HCT116 (cell line): Measurements from ENCODE around the gene PAH. TPM values are rescaled to one million over a fixed set of nuclear protein-coding genes. Genes with fewer than 3 reads are reported as not detected.

Source experiments
- ATAC-seq: fragments of 200-7000 bp; cut with Tn5 transposase; 2 replicates; pipeline ENCODE4 v1.9.1; 2020; ENCODE audit warnings: mild to moderate bottlenecking, moderate library complexity
- BruUV-seq: library from RNA; stranded (reverse); fragments of 400-500 nt; replicated peaks from 2 replicates; lab custom pipeline; 2021; lab: Mats Ljungman, UMichigan
- CTCF ChIA-PET: fragments of 300-600 bp; sonication (Branson Sonifier 250); formaldehyde crosslinking; loops from one replicate; lab custom pipeline; 2021; ENCODE audit warnings: antibody characterized with exemption; lab: Charles Lee
- POLR2A ChIA-PET: fragments of 300-600, 350-600 bp; sonication (Branson Sonifier 250); formaldehyde crosslinking; loops from one replicate; lab custom pipeline; 2021; ENCODE audit warnings: antibody characterized with exemption; lab: Charles Lee
- RAD21 ChIA-PET, 2 experiments: fragments of 300-600 bp; sonication (Branson Sonifier 250); formaldehyde crosslinking; loops; one replicate each; lab custom pipeline; 2023; ENCODE audit warnings: low total read pairs in 2 of 2; ENCODE audit not compliant: uncharacterized antibody in 2 of 2, unreplicated experiment in 2 of 2, low non-redundant PET in 1 of 2; lab: Charles Lee
- DNase-seq: peaks from one replicate; pipeline ENCODE4 v3.0.0-alpha.2; 2010; ENCODE audit warnings: low read depth, low spot score
- H2AFZ ChIP-seq: fragments of 200-600 bp; shearing (Covaris generic), sonication (generic); 2 replicates; pipeline ENCODE4 v1.6.1; 2017; ENCODE audit warnings: low read depth, mixed run types, mixed read lengths, antibody characterized with exemption, low read length; ENCODE audit not compliant: poor library complexity, severe bottlenecking
- H3K27ac ChIP-seq: 2 replicates; pipeline ENCODE4 v1.5.1; 2012; ENCODE audit warnings: low read depth, low read length
- H3K27me3 ChIP-seq: fragments of 200-600 bp; sonication (generic); 2 replicates; pipeline ENCODE4 v1.6.1; 2016; ENCODE audit warnings: mixed run types, low read length, mixed read lengths; ENCODE audit not compliant: insufficient read depth
- H3K36me3 ChIP-seq, 2 experiments: fragments of 200-500 bp in 1 of 2; fragments of 200-600 bp in 1 of 2; sonication (Bioruptor generic) in 1 of 2; sonication (generic) in 1 of 2; 2 replicates each; pipeline versions ENCODE4 v1.5.1 to v1.6.1; 2014 to 2016; ENCODE audit warnings: low read length in 2 of 2, inconsistent platforms in 1 of 2, mixed read lengths in 1 of 2, mixed run types in 1 of 2; ENCODE audit not compliant: insufficient read depth in 2 of 2, control insufficient read depth in 1 of 2
- H3K4me1 ChIP-seq, 2 experiments: fragments of 200-600 bp in 1 of 2; sonication (generic) in 1 of 2; 2 replicates each; pipeline versions ENCODE4 v1.5.1 to v1.6.1; 2012 to 2017; ENCODE audit warnings: low read length in 2 of 2, inconsistent platforms in 1 of 2, mild to moderate bottlenecking in 1 of 2, mixed read lengths in 1 of 2, mixed run types in 1 of 2, moderate library complexity in 1 of 2; ENCODE audit not compliant: insufficient read depth in 2 of 2, control insufficient read depth in 1 of 2
- H3K4me2 ChIP-seq: fragments of 200-600 bp; sonication (generic); 2 replicates; pipeline ENCODE4 v1.6.1; 2017; ENCODE audit warnings: mixed run types, low read length, mixed read lengths
- H3K4me3 ChIP-seq, 2 experiments: fragments of 200-600 bp in 1 of 2; sonication (generic) in 1 of 2; replicated peaks in 1 of 2; 2 replicates each; pipeline ENCODE4 v1.5.1; 2011 to 2016; ENCODE audit warnings: low read length in 2 of 2, control low read depth in 1 of 2, low read depth in 1 of 2, mild to moderate bottlenecking in 1 of 2, mixed read lengths in 1 of 2, mixed run types in 1 of 2
- H3K79me2 ChIP-seq: fragments of 200-600 bp; sonication (generic); 2 replicates; pipeline ENCODE4 v1.6.1; 2017; ENCODE audit warnings: mild to moderate bottlenecking, mixed run types, low read length, moderate library complexity, mixed read lengths; ENCODE audit not compliant: insufficient read depth
- H3K9ac ChIP-seq: fragments of 200-600 bp; sonication (generic); 2 replicates; pipeline ENCODE4 v1.6.1; 2016; ENCODE audit warnings: low read length, mixed read lengths
- H3K9me2 ChIP-seq: fragments of 200-600 bp; sonication (generic), shearing (Covaris generic); 2 replicates; pipeline ENCODE4 v1.6.1; 2017; ENCODE audit warnings: mixed run types, mild to moderate bottlenecking, moderate library complexity; ENCODE audit not compliant: insufficient read depth
- H3K9me3 ChIP-seq, 2 experiments: fragments of 200-500 bp in 1 of 2; fragments of 200-600 bp in 1 of 2; sonication (Bioruptor generic) in 1 of 2; sonication (generic) in 1 of 2; 2 replicates each; pipeline ENCODE4 v1.6.1; 2014 to 2017; ENCODE audit warnings: low read length in 2 of 2, mixed read lengths in 2 of 2, inconsistent platforms in 1 of 2, low read depth in 1 of 2, mild to moderate bottlenecking in 1 of 2, mixed run types in 1 of 2, moderate library complexity in 1 of 2; ENCODE audit not compliant: control insufficient read depth in 1 of 2, insufficient read depth in 1 of 2
- H4K20me1 ChIP-seq: fragments of 200-600 bp; sonication (generic), shearing (Covaris generic); 2 replicates; pipeline ENCODE4 v1.6.1; 2017; ENCODE audit warnings: mixed run types, mild to moderate bottlenecking, moderate library complexity; ENCODE audit not compliant: insufficient read depth
- EZH2 ChIP-seq: fragments of 200-600 bp; sonication (generic); IDR thresholded peaks from 2 replicates; pipeline ENCODE4 v1.6.1; 2017; ENCODE audit warnings: antibody characterized with exemption, mixed run types
- EZH2phosphoT487 ChIP-seq: fragments of 200-600 bp; IDR thresholded peaks from 2 replicates; pipeline ENCODE4 v1.6.1; 2018; ENCODE audit warnings: antibody characterized with exemption, borderline replicate concordance
- POLR2AphosphoS5 ChIP-seq: IDR thresholded peaks from 2 replicates; pipeline ENCODE4 v1.6.1; 2011; ENCODE audit warnings: mild to moderate bottlenecking, low read depth, low read length, moderate library complexity
- RAD21 ChIP-seq: IDR thresholded peaks from 2 replicates; pipeline ENCODE4 v1.6.1; 2012; ENCODE audit warnings: low read depth, mild to moderate bottlenecking
- SIN3A ChIP-seq: IDR thresholded peaks from 2 replicates; pipeline ENCODE4 v1.6.1; 2012; ENCODE audit warnings: low read depth
- TCF7L2 ChIP-seq: IDR thresholded peaks from 2 replicates; pipeline ENCODE4 v1.7.0; 2011; ENCODE audit warnings: borderline replicate concordance, inconsistent platforms; ENCODE audit not compliant: insufficient read depth, insufficient read length; ENCODE audit errors: extremely low read depth
- YY1 ChIP-seq: IDR thresholded peaks from 2 replicates; pipeline ENCODE4 v1.6.1; 2011; ENCODE audit warnings: low read length, low read depth, moderate library complexity, mild to moderate bottlenecking; ENCODE audit not compliant: insufficient replicate concordance; ENCODE audit errors: extremely low read depth
- ZBTB33 ChIP-seq: IDR thresholded peaks from 2 replicates; pipeline ENCODE4 v1.6.1; 2011; ENCODE audit warnings: mild to moderate bottlenecking, low read length, moderate library complexity; ENCODE audit not compliant: insufficient replicate concordance; ENCODE audit errors: extremely low read depth
- intact Hi-C: fragments of 100-400 bp; cut with micrococcal nuclease; formaldehyde crosslinking; loops from 2 replicates; pipeline ENCODE4 v1.10.0; 2022
- total RNA-seq: library from RNA; stranded (reverse); gene quantifications from one replicate; pipeline ENCODE4 v1.2.1, GENCODE V29; 2021; ENCODE audit not compliant: unreplicated experiment
- TF ChIP-seq, protein P1 (sequence below), 3 experiments: fragments of 200-600 bp in 1 of 3; sonication (generic) in 1 of 3; IDR thresholded peaks in 2 of 3; conservative IDR thresholded peaks in 1 of 3; 2 replicates each; pipeline ENCODE4 v1.5.1; 2012 to 2017; ENCODE audit warnings: low read depth in 2 of 3, low read length in 2 of 3, antibody characterized with exemption in 1 of 3, borderline replicate concordance in 1 of 3, control low read depth in 1 of 3, mild to moderate bottlenecking in 1 of 3, mixed read lengths in 1 of 3, mixed run types in 1 of 3, moderate library complexity in 1 of 3; ENCODE audit not compliant: insufficient read depth in 1 of 3

Gene PAH
- total RNA-seq, 1 experiment from 2014 or later, result 2.8 TPM

DNA sequence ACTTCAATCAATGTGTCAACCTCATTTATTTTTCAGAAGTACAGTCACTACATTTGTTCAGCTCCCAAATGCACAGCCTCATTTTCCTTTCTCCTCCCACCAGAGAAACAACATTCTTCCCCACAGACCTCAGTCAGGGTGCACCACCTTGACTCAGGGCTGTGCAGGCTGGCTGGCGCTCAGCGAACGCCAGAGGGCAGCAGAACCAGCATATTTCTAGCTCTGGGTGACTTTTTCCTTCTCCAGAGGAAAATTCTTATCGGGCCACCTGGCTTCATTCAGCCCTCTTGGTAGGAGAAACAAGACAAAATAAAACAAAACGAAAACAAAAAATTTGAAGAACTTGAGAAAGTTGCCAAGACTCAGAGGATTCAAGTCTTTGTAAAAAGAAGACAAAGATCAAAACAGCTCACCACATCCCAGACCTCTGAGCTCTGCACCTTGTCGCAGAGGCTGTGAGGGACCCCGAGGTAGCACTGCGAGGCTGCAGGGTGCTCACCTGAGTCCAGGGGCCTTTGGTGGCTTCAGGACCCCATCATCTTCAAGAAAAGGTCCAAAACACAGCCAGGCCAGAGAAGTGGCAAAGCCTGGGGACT lies 33.7 kb downstream of the PAH start:
- ATAC-seq (peak; percentile 81), DNase-seq (peak; percentile 10)
- no peaks in the 10 kb centered on the region for H4K20me1 ChIP-seq
- no peaks in the 10 kb centered on the region for H3K36me3 ChIP-seq
- H3K79me2 ChIP-seq, result no peaks in the 10 kb centered on the region
- H3K27ac ChIP-seq, result no peak overlapping the region
- no peak overlapping the region for H3K4me3 ChIP-seq
- ChIA-PET CTCF (interaction anchor here (0.8 to 1.9 kb wide), 13 partner anchors 9 to 749 kb away, joined by 3 to 24 read pairs (median 4); no protein-coding TSS in a partner anchor), POLR2A (interaction anchor here (0.8 kb wide), 1 partner anchor 56 kb away, joined by 3 read pairs; no protein-coding TSS in a partner anchor)
- H3K9me2 ChIP-seq, result no peaks in the 10 kb centered on the region
- no peak overlapping the region for H3K4me2 ChIP-seq
- no peaks in the 10 kb centered on the region for H3K9me3 ChIP-seq
- H3K27me3 ChIP-seq, result peaks cover 25% of the 10 kb centered on the region; the same call in 1 of the 2 replicates
- no peak overlapping the region for H2AFZ ChIP-seq
- 0 out of 4 replicates have a peak, but pooled peaks cover 0 to 3% of the 10 kb centered on the region in 2 experiments for H3K4me1 ChIP-seq
- BruUV-seq, result no TSS peak
- intact Hi-C loops, result loop anchor here (1.0 kb wide), 2 partner anchors 57 to 665 kb away; no protein-coding TSS in a partner anchor
- TF ChIP-seq, protein P1, sequence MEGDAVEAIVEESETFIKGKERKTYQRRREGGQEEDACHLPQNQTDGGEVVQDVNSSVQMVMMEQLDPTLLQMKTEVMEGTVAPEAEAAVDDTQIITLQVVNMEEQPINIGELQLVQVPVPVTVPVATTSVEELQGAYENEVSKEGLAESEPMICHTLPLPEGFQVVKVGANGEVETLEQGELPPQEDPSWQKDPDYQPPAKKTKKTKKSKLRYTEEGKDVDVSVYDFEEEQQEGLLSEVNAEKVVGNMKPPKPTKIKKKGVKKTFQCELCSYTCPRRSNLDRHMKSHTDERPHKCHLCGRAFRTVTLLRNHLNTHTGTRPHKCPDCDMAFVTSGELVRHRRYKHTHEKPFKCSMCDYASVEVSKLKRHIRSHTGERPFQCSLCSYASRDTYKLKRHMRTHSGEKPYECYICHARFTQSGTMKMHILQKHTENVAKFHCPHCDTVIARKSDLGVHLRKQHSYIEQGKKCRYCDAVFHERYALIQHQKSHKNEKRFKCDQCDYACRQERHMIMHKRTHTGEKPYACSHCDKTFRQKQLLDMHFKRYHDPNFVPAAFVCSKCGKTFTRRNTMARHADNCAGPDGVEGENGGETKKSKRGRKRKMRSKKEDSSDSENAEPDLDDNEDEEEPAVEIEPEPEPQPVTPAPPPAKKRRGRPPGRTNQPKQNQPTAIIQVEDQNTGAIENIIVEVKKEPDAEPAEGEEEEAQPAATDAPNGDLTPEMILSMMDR (IDR thresholded peaks at IDR 0.05 in 2 of 3, conservative IDR thresholded peaks at IDR 0.05 in 1 of 3; ENCODE audit: borderline replicate concordance in 1 of 3, insufficient read depth in 1 of 3, low read depth in 2 of 3, low read length in 2 of 3), result peak; percentile 54 to 93 (median 88); a peak in 5 of 6 replicates
- peak; percentile 71 for TF ChIP-seq RAD21
- TF ChIP-seq POLR2AphosphoS5, result no peak
- no peak for TF ChIP-seq EZH2
- TF ChIP-seq, all 23 proteins: peak for 2
- H3K9ac ChIP-seq, result no peak overlapping the region
- RAD21 ChIA-PET, result no interaction called here

DNA sequence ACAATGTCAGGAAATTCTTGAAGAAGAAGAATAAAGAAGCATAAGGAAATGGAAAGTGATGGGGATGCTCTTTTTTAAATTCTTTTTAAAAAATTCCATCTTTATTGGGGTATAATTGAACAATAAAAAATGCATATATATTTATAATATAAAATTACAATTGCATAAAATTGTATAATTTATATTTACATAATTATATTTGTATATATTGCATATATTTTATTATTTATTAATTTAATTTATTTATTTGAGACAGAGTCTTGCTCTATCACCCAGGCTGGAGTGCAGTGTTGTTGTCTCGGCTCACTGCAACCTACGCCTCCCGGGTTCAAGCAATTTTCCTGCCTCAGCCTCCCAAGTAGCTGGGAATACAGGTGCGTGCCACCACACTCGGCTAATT lies 36.3 kb downstream of the PAH start:
- no peak overlapping the region for H3K4me2 ChIP-seq
- TF ChIP-seq TCF7L2 (no peak), SIN3A (no peak), ZBTB33 (no peak), EZH2 (no peak), EZH2phosphoT487 (no peak), YY1 (no peak)
- TF ChIP-seq, protein P1 (IDR thresholded peaks at IDR 0.05 in 2 of 3, conservative IDR thresholded peaks at IDR 0.05 in 1 of 3; ENCODE audit: borderline replicate concordance in 1 of 3, insufficient read depth in 1 of 3, low read depth in 2 of 3, low read length in 2 of 3), result no peak
- DNase-seq (no peak), ATAC-seq (no peak)
- no peak overlapping the region for H2AFZ ChIP-seq
- H3K9me2 ChIP-seq, result no peaks in the 10 kb centered on the region
- H3K4me3 ChIP-seq, result no peak overlapping the region
- H3K36me3 ChIP-seq, result no peaks in the 10 kb centered on the region
- H3K9ac ChIP-seq, result no peak overlapping the region
- H3K27me3 ChIP-seq, result peaks cover 21% of the 10 kb centered on the region; the same call in 1 of the 2 replicates
- intact Hi-C loops, result no loop called here
- BruUV-seq, result no TSS peak
- 0 out of 4 replicates have a peak, but pooled peaks cover 0 to 3% of the 10 kb centered on the region in 2 experiments for H3K4me1 ChIP-seq
- ChIA-PET CTCF (no interaction called here), RAD21 (no interaction called here), POLR2A (no interaction called here)
- H4K20me1 ChIP-seq, result no peaks in the 10 kb centered on the region
- H3K27ac ChIP-seq, result no peak overlapping the region
- no peaks in the 10 kb centered on the region for H3K79me2 ChIP-seq
- H3K9me3 ChIP-seq, result no peaks in the 10 kb centered on the region
